Brain pericyte (primary cell): Measurements from ENCODE around the gene WFDC1.

Source experiments
- DNase-seq: peaks from one replicate; pipeline ENCODE4 v3.0.0-alpha.2; 2012; ENCODE audit warnings: low read depth, low spot score

The WFDC1 gene, protein sequence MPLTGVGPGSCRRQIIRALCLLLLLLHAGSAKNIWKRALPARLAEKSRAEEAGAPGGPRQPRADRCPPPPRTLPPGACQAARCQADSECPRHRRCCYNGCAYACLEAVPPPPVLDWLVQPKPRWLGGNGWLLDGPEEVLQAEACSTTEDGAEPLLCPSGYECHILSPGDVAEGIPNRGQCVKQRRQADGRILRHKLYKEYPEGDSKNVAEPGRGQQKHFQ

DNA sequence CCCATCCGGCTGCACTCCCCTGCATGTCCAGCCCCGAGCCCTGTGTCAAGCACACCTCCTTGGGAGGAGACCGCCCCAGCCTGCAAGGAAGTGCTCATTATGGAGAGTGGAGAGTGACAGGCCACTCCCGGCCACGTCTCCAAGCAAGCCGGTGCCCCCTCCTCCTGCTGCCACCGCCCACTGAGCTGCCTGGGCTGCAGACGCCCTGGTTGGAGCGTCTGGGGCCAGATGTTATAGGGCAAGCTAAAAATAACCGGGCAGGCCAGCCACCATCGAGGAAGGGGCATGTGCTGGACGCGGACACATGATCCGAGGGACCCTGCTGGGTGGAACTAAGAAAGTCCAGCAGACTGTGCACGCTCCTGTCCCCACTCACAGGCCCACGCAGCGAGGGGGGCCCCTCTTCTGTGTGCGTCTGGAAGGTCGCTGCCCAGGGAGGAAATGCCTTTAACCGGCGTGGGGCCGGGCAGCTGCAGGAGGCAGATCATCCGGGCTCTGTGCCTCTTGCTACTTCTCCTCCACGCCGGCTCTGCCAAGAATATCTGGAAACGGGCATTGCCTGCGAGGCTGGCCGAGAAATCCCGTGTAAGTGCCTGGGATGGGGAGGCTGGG is at the start of gene WFDC1:
WFDC1 (plus strand) TSS at position 348 of the 612 bp plus-strand sequence; CDS start at position 442, 94 bp downstream.
- no peak for DNase-seq

- DNase-seq, result no peak
Measured at GRCh38 chr16:84245956-84246678, 48.6 kb upstream of the WFDC1 start.

DNA sequence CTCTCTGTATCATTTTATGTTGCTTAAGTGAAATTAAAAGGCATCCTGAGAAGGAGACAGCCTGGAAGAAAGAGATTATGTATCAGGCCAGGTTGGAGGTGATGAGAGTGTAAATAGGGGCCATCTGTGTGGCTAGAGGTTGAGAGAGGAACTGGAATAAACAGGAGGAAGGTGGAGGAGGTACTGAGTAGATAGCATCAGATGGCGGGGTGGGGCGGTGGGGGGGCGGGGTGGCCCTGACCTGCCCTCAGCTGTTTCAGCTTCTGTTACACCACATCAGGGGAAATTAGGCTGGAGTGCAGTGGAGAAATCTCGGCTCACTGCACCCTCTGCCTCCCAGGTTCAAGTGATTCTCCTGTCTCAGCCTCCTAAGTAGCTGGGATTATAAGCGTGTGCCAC is 48.0 kb upstream of the WFDC1 start:
- no peak for DNase-seq

GRCh38 chr16:84247331-84247730 is 47.3 kb upstream of the WFDC1 start:
- DNase-seq, result no peak

DNA sequence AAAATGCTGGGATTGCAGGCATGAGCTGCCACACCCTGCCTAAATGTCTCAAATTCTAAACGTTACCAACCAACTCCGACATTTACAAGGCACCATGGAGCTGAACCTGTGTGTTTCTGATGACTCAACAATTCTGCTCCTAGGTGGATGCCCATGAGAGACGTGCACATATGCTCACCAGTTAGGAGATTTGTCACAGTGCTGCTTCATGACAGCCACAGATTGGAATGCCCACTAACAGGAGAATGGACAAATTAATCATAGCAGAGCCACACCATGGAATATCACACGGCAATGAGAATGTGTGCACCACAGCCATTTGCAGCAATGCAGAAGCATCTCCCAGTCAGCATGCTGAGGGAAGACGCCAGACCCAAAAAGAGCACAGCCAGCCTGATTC is 46.8 kb upstream of the WFDC1 start:
- no peak for DNase-seq

GRCh38 chr16:84252184-84252583 is 42.5 kb upstream of the WFDC1 start:
- DNase-seq, result no peak

DNA sequence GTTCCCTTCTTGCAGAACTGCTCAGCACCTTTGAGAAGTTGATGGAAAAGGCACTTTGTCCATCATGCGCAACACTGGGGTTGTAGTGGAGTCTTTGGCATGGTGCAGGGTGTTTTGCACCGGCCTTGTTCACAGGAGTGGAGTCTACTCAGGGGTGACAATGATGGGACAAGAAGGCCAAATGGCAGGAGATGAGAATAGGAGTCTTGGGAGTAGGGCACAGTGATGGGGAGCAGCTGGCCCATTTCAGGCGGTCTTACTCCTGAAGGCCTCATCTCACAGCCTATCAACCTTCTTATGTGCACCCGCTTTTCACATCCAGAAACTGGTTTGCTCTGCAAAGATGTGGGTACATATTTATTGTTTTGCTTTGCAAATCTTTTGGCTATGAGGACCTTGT is 41.5 kb upstream of the WFDC1 start:
- no peak for DNase-seq

GRCh38 chr16:84254062-84254461 is 40.6 kb upstream of the WFDC1 start:
- DNase-seq, result no peak

DNA sequence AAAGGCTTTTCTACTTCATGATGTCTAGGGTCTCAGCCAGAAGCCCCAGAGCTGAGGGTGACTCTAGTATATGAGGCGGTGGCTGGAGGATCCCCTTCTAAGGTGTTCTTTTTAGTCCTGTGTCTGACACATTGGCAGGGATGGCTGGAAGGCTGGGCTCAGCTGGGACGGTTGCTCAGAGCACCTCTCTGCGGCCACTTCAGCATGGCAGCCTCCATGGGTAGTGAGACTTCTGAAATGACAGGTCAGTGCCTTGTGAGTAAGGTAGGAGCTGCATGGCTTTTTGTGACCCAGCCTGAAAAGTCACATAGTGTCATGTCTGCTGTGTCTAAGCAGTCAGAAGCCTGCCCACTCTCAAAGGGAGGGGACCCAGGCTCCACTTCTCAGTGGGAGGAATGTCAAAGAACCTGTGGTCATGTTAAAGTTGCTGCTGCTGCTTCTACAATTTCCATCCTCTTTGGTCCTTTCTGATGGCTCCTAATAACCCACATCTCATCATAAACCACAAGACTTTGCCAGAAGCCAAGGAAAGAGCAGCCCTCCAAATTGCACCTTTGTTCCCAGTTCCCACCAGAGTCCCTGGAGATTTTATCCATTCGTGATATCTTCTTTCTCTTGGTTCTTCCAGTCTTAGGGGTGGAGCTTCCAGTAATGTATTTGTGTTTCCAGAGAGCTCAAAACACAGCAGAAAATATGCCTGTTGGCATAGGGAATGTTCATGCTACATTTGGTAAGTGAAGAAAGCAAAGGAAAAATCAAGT is 39.4 kb upstream of the WFDC1 start:
- DNase-seq, result no peak

GRCh38 chr16:84258266-84258665 is 36.4 kb upstream of the WFDC1 start:
- no peak for DNase-seq

- DNase-seq, result no peak
Measured at GRCh38 chr16:84259691-84260090, 35.0 kb upstream of the WFDC1 start.

GRCh38 chr16:84260766-84261554 is 33.7 kb upstream of the WFDC1 start:
- no peak for DNase-seq

GRCh38 chr16:84262031-84262430 is 32.6 kb upstream of the WFDC1 start:
- DNase-seq, result no peak

DNA sequence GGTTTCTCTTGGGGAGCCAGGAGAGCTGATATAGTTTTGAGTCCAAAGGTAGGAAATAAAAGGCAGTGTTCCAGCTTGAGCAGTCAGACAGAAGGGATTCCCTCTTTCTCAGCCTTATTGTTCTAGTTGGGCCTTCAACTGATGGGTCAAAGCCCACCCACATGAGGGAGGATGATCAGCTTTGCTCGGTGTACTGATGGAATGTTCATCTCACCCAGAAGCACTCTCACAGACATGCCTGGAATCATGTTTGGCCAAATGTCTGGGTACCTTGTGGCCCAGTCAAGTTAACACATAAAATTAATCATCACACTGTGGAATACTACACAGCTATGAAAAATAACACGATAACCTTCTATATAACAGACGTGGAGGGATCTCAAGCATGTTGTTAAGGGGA is 31.7 kb upstream of the WFDC1 start:
- no peak for DNase-seq

GRCh38 chr16:84266451-84266850 is 28.2 kb upstream of the WFDC1 start:
- no peak for DNase-seq

GRCh38 chr16:84267380-84267779 is 27.3 kb upstream of the WFDC1 start:
- DNase-seq, result no peak

DNA sequence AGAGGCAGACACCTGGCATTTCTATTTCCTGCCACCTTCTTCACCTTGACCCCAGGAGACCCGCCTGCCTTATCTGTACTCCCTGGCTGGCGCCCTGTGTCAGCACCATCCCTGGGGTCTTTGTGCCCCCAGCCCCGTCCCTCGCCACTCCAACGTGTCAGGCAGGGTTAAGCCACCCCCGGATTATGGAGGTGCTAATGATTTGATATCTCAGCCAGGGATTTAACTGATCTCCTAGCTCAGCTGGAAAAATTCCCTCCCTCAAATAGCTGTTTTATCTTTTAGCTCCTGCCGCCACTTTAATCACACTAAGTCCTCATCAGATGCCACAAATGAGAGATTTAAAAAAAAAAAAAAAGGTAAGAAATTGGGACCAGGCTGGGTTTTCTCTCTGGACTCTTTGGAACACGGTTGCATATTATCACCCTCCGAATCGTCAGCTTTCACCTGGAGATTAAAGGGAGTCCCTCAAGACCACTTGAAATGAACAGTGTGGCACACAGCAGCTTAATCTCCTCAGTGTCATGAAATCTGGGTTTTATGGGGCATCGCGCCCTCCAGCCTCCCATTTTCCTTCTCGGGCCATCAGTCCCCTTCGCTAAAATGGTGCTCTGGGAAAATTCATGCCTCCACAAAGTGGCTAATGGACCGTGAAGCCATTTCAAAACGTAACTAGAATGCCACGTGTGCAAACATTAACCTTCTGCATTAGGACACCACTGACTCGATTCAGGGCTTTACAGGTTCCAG is 26.2 kb upstream of the WFDC1 start:
- DNase-seq, result no peak

DNA sequence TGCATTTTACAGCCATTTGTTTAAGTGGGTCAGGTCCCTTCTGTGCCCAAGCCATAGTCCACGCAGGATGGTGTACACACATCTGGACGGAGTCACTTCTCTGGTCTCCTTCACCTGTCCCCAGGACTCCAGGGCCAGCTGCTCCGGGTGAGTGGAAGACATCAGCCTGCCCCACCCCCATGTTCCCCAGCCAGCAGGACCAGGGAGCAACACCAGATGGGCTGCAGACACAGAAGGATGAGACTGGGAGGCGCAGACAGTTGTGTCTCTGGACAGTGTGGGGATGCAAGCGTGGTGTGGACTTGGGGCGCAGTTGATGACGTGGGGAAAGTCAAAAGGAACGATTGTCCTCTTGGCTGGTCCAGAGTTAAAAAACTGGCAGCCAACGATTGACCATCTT is 24.6 kb upstream of the WFDC1 start:
- DNase-seq, result no peak

DNA sequence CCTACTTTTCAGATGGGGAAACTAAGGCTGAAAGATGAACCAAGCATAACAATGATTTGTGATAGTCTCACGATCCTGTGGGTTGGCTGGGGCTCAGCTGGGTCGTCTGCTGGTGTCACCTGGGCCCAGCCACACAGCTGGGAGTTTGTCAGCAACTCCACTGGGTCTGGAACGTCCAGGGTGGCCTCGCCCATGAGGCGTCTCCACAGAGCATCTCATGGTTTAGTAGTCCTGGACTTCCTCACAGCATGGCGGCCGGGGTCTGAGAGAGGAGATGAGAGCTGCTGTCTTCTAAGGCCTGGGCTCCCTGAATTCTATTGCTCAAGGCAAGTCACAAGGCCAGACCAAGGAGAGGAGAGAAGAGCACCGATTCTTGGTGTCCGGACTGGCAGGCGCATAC is 24.1 kb upstream of the WFDC1 start:
- no peak for DNase-seq

- DNase-seq, result no peak
Measured at GRCh38 chr16:84271037-84271436, 23.6 kb upstream of the WFDC1 start.

DNA sequence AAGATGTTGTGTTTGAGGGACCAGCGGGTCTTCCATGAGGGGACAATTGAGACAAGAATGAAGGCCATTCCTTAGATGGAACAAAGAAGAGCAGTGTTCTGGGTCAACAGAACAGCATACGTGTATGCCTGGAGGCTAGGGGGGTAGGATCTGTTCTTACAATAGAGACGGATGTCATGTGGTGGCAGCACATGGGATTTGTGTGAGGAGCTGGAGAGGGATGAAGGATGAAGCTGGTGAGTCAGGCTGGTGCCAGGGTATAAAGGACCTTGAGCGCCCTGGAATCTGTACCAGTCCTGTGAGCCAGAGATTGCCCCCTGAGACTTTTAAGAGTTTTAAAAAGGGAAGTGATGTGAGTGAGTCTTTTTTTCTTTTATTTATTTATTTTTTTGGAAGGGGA is 22.8 kb upstream of the WFDC1 start:
- no peak for DNase-seq
